Hindlimb muscle (tissue), 1 donor: ENCODE results near the gene PROKR2. TPM values are rescaled to one million over a fixed set of nuclear protein-coding genes. Genes with fewer than 3 reads are reported as not detected.
A peak's percentile ranks its signal among the peaks of the same experiment; 100 is the strongest.

Source experiments
- DNase-seq: peaks from one replicate; pipeline ENCODE4 v3.0.0-alpha.2; 2013
- polyA plus RNA-seq: library from polyadenylated mRNA; unstranded; fragments of 120-200 nt; gene quantifications from one replicate; pipeline ENCODE4 v1.2.1, GENCODE V29; 2013; ENCODE audit not compliant: insufficient read length

PROKR2 gene
- not detected for polyA plus RNA-seq

DNA sequence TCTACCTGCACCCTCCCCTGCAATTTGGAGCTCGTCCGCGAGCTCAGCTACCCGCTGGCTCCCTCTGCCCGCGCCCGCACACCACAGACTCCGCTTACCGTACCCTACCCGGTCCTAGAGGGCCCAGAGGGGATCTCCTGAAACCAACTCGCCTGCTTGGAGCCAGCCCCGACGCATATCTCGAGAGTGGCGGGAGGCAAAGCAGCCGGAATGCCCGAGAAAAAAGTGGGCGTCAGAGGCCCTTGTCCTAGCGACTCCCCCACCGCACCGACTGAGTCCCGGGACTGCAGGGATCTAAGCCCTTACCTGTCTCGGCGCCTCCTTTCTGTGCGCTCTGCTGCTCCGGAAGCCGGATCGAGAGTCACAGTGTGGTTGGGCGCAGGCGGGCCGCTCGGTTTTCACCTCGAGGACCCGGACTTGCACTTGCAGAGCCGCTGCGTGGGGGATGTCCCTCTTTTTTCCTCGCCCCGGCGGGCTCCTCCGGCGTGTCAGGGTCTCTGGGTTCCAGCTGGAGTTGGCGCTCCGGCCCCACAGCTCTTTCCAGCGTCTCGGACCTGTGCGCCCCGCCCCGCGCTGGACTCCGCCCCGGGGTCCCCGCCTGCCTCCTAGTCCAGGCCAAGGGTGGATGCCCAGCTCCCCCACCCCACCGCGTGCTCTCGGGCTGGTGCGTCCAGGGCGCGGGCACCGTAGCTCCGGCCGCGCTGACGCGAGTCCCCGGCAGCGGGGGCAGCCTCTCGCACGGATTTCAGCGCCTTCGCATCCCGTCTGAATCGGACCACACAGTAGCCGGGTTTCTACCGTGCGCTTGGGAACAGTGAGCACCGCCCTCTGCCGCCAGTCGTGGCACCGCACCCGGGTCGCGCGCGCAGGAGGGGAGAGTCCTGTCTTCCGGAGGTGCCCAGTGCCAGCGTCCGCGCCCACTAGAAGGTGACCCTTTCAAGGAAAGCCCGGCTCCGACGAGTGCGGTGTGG, at the start of gene PROKR2:
TSS of gene PROKR2 (minus strand) at position 767 of the 971 bp plus-strand sequence. CDS start 2,585 bp downstream, outside the sequence.
- DNase-seq, result no peak

DNA sequence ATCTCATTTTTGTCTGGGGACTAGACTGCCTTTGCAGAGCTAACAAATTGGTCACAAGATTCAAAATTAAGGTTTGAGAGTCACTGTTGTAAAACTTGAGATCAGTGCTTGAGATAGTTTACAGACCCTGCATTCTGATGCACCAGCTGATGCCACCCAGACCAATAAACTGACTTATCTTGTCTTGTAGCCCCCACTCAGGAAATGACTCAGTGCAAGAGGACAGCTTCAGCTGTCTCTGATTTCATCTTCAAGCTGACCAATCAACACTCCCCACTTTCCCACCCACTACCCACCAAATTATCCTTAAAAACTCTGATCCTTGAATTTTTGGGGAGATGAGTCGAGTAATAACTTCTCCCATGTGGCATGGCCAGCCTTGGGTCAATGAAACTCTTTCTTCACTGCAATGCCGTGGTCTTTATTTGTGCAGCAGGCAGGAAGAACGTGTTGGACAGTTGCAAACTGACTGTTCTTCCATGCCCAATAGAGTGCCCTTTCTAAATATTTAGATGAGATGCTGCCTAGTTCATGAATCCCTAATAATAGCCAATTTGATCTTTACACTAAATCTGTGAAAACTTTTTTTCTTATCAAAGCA, 48.3 kb upstream of the PROKR2 start:
- no peak for DNase-seq

DNA sequence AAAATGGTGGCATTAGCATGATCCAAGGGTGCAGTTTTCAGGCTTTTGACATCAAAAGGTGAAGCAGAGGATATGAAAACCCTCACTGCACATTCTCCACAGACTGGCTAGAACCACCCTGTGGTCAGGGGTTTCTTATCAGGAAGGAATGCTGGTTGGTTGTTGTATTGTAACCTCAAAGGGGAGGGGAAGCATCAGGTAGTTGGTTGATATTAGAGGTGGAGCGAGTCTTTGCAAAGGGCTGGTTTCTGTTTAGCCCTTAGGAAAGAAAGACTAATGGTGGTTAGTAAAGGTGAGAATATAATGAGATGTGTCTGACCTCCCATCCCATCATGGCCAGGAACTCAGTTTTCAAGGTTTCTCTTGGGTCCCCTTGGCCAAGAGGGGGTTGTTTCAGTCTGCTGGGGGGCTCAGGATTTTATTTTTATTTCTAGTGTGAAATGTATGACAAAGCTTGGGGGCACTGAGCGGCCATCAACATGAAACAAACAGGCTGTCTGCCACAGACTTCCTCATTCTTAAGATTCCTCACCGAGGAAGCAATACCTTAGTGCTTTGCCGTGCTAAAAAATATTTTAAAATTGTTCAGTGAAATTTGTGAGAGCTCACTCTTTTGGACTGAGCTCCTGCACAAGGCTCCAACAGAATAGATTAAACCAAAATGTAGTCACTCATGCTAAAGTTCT, 47.5 kb upstream of the PROKR2 start:
- DNase-seq, result no peak

DNA sequence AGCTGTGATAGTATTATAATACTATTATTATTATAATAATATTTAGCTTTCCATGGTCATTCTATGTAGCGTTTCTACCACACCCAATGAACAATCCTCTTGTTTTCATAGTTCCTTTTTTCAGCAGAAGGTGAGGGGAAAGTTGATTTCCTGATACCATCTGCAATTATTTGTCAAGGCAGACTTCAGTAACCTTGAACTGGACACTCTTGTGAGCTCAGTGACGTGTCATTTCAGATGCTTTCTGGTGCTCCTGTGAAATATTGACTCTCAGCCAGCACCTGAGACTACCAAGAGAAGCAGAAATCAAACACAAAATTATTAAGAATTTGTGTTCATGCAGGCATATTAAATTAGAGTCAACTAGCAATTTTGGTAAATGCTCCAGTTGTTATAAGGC, 46.0 kb upstream of the PROKR2 start:
- DNase-seq, result no peak

DNA sequence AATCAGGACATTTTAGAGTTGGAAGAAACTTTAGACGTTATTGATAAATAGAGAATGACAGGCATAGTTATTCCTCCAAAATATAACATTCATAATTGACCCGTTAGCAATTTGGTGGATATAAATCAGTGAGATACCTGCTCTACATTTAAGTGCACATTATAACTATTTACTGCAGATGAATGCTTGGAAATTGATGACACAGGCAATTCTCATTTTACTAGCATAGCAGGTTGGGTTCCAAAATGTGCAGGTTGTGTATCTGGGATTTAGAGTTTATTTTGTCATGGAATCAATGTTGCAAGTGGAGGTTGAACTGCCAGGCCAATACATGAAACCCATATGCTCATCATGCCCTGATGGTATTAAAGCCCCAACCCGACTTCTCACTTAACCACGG, 44.4 kb upstream of the PROKR2 start:
- DNase-seq, result no peak

DNA sequence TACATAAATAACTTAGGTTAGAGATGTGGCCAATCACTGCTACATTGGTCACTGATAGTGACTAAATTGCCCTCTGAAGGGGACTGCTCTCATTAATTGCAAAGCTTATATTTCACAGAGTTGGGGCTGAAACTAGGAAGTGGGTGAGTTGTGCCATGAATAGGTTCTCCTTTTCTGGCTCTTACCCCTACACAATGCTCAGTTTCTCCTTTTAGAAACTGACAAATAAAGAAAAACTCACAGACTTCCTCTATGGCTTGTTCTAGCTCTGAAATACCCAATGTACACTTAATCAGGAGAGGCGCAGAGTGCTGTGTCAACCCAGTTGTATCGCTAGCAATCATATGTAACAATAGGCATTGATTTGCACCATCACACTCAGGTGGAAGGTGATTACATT, 41.2 kb upstream of the PROKR2 start:
- no peak for DNase-seq

DNA sequence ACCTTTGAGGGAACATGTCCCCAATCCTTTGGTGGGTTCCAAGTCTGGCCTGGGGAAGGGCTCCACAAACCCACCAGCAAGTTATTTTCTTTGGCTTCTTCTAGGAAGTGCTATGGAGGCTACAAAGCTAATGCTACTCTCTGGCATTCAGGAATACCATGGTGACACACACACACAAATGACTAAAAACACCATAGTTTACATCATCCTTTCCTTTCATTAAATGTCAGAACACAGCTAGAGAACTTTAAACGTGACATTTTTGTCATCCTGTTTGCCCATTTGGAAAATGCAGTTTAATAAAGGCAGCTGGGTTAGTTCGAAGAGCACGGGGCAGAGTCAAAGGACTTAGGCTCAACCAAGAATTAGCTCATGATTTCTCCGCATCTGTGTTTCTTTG, 40.2 kb upstream of the PROKR2 start:
- no peak for DNase-seq

DNA sequence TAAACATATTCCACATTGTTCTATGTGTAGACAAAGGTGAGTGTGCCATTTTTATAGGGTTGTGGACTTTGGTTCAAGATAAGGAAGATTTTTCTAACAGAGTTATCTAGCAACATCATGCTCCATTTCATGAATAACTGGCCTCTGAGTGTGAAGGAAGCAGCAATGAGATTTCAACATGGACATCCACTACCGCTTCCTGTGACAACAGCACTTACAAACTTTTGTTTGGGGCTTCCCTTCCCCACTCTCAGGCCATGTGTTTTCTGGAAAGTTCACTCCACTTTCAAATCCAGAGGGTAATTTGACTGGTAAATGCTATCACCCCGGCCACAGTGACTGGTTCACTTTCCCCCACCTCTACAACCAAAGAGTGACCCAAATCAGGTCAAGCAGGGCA, 38.1 kb upstream of the PROKR2 start:
- DNase-seq, result peak; percentile 2

DNA sequence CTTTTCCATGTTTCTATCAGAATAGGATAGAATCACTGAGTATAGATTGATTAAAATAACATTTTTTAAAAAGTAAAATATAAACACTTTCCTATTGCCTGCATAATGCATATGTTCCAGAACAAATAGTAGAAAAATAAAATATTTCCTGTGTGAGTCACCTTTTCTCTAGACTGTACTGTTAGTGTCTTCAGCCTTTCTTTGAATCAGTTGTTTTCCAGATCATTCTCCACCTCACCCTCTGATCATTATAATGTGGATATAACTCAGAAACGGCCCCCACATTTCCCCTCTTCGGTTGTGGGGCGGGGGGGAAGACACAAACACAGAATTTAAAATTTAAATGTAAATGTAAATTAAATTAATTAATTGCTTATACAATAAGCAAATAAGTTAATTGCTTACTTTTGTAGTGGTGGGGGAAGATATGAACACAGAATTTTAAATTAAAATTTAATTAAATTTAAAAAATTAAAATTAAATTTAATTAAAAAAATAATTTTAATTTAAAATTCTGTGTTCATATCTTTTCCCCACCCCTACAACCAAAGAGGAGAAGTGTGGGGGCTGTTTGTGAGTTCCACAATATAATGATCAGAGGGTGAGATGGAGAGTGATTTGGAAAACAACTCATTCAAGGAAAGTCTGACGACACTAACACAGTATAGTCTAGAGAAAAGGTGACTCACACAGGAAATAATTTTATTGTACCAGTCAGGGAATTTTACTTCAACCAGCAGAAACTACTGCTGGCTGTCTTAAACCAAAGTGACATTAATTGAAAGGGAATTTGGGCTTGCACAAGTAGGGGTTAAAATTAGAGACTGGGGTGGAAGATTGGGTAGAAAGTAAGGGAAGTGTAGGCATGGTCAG, 37.1 kb upstream of the PROKR2 start:
- DNase-seq, result no peak

DNA sequence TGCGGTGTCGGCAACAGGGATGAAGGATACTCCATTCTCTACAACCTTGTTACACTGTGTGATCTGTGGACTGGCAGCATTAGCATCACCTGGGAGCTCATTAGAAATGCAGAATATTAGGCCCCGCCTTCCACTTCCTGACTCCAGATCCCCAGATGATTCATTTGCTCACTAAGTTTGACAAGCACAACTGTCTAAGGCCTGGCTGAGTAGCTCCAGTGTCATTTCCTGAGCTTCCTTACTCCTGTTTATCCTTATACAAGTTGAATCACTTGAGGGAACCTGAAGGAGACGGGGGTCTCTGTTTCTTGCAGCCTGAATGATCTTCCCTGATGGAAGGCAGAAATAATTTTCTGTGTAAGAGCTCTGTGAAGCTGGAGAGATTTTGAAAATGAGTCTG, 32.7 kb upstream of the PROKR2 start:
- no peak for DNase-seq

DNA sequence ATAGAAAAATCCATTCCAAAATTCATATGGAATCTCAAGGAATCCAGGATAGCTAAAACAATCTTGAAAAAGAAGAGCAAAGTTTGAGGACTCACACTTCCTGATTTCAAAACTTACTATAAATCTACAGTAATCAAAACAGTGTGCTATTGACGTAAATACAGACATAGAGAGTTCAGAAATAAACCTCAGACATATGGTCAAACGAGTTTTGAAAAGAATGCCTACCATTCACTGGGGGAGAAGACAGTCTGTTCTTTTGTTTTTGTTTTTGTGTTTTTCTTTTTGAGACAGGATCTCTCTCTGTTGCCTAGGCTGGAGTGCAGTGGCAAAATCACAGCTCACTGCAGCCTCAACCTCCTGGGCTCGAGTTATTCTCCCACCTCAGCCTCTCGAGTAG, 25.3 kb upstream of the PROKR2 start:
- DNase-seq, result no peak

DNA sequence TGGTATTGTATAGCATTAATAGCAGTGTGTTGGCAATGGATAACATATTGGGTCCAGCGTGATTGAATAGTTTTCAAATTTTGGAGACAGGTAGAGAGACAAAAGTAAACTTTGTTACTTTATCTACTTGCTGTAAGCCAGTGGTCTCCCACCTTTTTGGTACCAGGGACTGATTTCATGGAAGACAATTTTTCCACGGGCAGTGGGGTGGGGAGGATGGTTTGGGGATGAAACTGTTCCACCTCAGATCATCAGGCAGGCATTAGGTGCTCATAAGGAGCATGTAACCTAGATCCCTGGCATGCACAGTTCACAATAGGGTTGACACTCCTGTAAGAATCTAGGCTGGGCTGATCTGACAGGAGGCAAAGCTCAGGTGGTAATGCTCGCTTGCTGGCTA, 14.6 kb upstream of the PROKR2 start:
- no peak for DNase-seq

DNA sequence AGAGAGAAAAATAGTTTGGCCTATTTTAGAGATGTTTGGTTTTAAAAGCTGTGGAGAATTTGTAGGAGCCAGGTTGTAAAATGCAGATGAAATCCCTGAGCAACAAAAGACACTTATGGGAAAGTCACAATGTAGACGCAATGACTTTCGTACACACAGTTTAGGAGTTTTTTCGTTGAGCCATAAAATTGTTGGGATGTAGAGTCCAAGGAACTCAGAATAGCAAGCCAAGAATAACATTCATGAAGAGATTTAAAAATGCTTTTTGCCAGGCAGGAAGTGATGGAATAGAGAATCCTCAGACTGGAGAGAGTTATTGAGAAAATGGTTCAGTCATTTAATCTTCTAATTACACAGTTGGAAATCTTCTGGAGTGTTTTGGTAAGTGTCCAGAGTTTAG, 11.5 kb upstream of the PROKR2 start:
- peak; percentile 27 for DNase-seq

DNA sequence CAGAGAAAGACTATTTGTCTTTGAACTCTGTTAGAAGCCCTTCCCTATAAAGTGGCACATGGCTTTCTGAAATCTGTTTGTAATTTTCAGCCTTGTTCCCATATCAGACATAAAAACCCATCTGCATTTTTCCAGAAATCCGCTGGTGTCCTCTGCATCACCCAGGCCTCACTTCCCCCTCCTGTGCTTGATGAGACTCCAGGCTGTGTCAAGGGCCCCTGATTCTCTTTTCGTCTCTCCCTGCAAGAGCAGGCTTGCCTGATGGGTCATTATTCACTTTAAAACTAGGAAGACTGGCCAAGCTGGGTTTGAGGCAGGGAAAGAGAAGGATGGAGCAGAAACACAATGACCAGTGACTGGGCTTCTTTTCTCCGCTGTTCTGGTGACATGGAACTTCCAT, 10.6 kb upstream of the PROKR2 start:
- peak; percentile 7 for DNase-seq

DNA sequence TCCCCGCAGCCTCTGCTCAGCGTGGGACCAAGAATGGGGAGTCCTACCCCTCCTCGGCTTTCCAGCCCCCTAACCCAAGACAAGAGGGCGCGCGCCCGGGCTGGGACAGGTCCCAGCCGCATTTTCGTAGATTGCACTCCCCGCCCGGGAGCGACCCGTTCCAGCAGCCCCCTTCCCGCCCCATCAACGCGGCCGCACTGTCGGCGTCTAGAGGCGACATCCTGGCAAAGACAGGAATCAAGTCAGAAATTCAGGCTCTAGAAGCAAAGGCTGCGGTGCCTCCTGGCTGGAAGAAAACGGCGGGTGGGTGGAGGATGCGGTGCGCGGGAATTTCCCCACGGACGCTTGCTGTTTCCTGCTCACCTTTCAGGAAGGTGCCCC, 957 bp downstream of the PROKR2 start:
- no peak for DNase-seq

DNA sequence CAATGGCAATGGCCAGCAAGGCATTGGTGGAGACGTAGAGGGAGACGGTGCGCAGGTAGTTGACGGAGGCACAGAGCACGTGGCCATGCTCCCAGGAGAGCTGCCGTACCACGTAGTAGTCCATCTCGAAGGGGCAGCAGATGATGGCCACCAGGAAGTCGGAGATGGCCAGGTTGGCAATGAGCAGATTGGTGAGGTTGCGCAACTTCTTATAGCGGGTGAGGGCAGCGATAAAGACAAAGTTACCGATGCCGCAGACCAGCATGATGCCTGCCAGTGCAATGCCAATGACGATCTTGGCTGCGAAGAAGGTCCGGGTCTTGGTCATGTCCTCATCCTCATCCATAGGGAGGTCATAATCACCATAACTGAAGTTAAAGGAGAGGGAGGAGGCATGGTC, 2.8 kb downstream of the PROKR2 start:
- DNase-seq, result no peak

DNA sequence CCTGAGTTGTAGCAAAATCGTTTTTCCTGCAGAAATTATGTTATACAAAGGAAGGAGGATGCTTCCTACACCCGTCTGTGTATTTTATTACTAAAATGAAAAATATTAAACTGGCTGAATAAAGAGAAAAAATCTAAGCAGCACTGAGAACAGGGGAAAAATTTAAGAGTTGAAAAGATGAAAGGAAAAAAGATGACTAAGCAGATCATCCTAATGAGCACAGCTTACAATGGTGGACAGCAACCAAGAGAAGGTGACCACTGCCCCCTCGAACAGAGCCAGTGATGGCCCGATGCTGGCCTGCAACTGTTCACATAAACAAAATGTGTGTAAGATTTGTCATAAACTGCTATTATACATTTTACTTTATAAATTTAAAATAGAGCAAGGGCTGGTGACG, 4.2 kb downstream of the PROKR2 start:
- DNase-seq, result no peak

DNA sequence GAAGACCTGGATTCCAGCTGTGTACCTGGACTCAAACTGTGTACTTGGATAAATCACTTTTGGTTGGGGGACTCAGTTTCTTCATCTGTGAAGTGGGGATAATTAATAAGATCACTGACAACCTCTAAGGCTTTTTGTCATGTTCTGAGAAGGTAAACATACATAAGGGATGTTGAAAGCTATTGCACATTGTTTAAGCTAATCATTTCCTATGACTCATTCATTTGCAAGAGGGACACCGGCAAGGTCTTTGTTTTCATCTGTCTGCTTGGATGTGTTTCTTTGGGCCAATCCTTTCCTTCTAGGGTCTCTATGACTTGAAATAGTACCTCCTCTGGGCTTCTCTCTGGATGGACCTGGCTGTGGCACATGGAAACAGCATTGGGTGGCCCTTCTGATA, 6.8 kb downstream of the PROKR2 start:
- DNase-seq, result no peak

DNA sequence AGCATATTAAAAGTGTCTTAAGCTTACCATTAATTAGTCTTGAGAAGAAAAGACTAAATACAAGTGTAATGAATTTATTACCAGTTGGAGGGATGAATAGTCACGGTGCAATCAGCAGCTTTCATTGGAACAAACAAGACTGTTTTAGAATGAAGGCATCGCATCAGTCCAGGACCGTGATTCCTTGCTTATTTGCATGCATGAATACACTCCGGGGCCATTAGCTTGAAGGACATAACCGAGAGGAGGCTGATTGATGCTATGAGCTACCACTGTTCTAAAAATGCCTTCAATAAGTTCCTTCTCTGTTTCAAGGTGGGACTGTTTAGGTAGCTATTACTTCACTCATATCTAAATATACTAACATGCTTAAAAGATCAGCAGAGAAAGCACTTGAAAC, 17.9 kb downstream of the PROKR2 start:
- no peak for DNase-seq

DNA sequence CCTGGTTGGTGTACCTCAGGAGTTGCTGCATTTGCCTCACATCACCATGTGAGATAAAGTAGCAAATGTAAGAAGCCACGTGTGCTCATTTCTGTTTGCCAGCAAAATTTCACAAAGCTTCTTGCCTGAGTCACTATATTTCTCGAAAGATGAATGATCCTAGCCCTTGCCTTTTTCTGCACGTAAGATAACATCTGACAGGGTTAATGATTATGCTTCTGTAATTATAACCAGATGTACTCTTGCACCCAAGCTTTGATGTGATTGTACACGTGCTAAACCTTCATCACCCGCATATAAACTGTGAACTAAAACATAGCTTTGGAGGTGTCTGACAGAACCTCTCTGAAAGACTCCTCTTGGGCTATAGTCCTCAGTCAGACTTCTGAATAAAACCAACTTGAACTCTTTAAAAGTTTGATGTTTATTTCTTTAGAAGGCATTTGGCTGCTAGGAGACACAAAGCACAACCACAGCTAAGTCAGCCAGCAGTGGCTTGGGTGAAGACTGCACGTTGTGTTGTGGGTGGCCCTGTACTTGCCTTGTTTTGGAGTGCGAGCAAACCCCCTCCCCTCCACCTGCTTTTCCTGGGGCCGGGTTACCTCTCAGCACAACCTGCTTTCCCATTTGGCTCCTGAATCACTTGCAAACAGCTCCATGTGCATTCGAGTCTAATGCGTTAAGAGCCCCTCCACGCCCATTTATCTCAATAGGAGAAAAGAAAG, 19.3 kb downstream of the PROKR2 start:
- no peak for DNase-seq

DNA sequence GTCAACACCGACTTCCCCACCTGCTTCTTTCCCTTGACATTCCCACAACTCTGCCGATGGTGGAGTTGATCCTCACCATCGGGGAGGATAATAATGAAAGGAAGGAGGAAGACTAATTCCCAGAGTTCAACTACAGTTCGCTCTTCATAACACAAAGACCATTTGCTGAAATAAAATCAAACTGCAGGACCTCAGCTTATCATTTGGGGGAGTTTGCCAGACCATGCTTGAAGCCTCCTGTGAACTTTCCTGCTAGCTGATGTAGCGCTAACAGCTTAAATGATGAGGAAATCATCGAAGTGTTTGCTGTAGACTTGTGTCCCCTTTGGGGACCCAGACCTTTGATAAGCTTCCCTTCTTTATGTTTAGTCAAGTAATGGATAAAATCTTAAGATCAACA, 26.2 kb downstream of the PROKR2 start:
- no peak for DNase-seq

DNA sequence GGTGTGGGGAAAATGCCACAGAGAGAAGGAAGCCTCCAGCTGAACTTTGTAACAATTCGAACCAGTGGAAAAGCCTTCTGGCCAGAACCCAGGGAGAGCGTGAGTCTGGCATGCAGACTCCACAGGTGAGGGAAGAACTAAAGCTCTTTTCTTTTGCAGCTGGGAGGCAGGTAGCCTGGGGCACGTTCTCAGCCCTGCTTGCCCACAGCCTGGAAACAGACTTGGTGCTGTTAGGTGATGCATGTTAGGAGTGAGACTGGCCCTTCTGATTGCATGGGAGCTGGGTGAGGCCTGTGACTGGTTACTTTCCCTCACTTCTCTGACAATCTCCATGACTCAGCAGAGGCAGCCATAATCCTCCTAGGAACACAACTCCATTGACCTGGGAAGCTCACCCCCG, 34.2 kb downstream of the PROKR2 start:
- no peak for DNase-seq
